ENCODE measurements around the gene PLXNB1.

The PLXNB1 gene

DNA sequence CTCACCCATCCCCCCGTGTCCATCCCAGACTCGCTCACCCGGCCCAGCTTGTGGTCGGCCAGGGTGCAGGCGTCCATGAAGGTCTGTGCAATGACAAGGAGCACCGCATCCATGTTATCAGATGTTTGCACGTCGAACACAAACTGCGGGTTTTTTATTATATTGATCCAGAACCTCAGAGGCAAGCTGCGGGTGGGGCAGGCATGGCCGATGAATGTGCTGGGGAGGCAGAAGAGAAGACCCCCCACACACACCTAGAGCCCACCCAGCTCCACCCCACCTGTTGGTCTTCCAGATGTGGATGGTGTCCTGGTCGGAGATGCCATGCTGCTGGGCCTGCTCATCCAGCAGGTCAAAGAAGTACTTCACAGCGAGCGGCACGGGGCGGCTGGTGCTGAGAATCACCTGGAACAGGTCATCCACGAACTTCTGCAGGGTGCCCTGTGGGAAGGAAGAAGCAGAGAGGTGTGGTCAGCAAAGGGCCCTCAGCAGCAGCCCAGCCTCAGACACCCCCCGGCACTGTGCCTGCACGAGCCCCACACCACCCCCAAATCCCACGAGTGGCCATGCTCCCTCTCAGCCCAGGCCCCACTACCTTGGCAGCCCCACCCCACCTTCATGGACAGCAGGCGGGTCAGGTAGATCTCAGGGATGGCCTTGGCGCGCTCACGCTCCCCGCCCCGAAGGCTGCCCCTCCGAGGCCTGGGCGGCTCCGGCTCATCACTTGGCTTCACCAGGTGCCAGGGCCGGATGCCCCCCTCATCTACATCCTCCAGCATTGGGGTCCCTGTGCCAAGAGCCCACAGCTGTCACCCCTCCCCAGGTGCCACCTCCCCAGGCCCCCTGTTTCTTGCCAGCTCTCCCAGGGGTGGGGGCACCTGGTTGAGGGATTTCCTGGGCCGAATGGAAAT, 20.3 kb downstream of the PLXNB1 start:
- Histone ChIP-seq H3K27me3 (ENCODE audit: insufficient read depth, low read length) (no peaks in the 10 kb centered on the region), H3K4me1 (ENCODE audit: insufficient read depth, low read length) (no peaks in the 10 kb centered on the region), H3K9ac (ENCODE audit: low read depth, low read length) (no peak overlapping the region), H3K9me3 (ENCODE audit: insufficient read depth, low read depth, low read length) (no peaks in the 10 kb centered on the region), H3K4me3 (ENCODE audit: low read length) (no peak overlapping the region), H3K36me3 (ENCODE audit: insufficient read depth, low read length) (peaks cover 98% of the 10 kb centered on the region), H3K27ac (ENCODE audit: low read depth, low read length) (no peak overlapping the region)
- 95% methylated on average over 31 of the region's 31 CpGs for WGBS

DNA sequence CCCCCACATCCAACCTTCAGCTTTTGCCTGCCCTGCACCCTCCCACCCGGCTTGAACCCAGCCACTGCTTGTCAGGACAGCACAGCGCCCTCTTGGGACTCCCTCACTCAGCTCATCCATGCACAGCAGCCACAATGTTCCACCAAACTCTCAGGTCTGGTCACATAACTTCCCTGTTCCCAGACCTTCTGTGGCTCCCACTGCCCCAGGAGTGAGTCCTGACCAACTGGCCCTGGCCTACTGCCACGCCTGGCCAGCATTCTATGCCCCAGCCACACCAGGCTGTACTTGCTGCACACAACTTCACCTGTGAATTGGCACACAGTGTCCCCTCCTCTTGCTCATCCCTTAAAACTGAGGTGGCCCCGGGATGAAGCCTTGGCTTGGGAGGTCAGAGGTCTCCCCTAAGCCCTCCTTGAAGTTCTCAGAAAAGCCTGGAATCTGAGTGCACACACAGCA, 21.0 kb downstream of the PLXNB1 start:
- no peaks in the 10 kb centered on the region for H3K4me1 ChIP-seq (ENCODE audit: insufficient read depth, low read length)
- H3K27ac ChIP-seq (ENCODE audit: low read depth, low read length) = no peak overlapping the region
- no peaks in the 10 kb centered on the region for H3K27me3 ChIP-seq (ENCODE audit: insufficient read depth, low read length)
- H3K4me3 ChIP-seq (ENCODE audit: low read length) = no peak overlapping the region
- peaks cover 98% of the 10 kb centered on the region for H3K36me3 ChIP-seq (ENCODE audit: insufficient read depth, low read length)
- no peaks in the 10 kb centered on the region for H3K9me3 ChIP-seq (ENCODE audit: insufficient read depth, low read depth, low read length)
- H3K9ac ChIP-seq (ENCODE audit: low read depth, low read length) = no peak overlapping the region
- 86% methylated on average over 4 of the region's 4 CpGs for WGBS

DNA sequence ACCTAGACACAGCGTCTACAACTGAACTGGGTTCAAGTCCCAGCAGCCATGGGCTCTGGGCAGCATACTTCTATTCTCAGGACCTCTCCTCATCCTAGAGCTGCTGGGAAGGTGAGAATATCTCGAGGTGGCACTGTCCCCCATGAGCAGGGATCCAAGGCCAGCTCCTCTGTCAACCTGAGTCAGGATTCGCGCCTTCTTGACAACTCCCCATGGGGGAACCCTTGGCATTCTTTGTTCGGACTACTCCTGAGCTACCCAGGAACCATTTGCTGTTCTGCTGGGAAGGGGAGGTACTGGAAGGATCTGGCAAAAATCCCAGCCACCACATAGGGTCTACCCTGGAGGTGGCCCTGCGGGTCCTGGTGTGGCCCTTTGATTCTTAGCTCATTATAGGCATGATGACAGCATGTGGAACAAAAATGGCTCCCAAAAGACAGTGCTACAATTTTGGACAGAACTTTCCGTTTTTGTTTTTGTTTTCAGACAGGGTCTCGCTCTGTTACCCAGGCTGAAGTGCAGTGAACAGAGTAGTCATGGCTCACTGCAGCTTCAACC, 22.3 kb downstream of the PLXNB1 start:
- no peaks in the 10 kb centered on the region for H3K9me3 ChIP-seq (ENCODE audit: insufficient read depth, low read depth, low read length)
- no peak overlapping the region for H3K4me3 ChIP-seq (ENCODE audit: low read length)
- no peak overlapping the region for H3K27ac ChIP-seq (ENCODE audit: low read depth, low read length)
- no peaks in the 10 kb centered on the region for H3K4me1 ChIP-seq (ENCODE audit: insufficient read depth, low read length)
- 93% methylated on average over 8 of the region's 8 CpGs for WGBS
- H3K36me3 ChIP-seq (ENCODE audit: insufficient read depth, low read length) = peaks cover 97% of the 10 kb centered on the region
- no peaks in the 10 kb centered on the region for H3K27me3 ChIP-seq (ENCODE audit: insufficient read depth, low read length)
- H3K9ac ChIP-seq (ENCODE audit: low read depth, low read length) = no peak overlapping the region

DNA sequence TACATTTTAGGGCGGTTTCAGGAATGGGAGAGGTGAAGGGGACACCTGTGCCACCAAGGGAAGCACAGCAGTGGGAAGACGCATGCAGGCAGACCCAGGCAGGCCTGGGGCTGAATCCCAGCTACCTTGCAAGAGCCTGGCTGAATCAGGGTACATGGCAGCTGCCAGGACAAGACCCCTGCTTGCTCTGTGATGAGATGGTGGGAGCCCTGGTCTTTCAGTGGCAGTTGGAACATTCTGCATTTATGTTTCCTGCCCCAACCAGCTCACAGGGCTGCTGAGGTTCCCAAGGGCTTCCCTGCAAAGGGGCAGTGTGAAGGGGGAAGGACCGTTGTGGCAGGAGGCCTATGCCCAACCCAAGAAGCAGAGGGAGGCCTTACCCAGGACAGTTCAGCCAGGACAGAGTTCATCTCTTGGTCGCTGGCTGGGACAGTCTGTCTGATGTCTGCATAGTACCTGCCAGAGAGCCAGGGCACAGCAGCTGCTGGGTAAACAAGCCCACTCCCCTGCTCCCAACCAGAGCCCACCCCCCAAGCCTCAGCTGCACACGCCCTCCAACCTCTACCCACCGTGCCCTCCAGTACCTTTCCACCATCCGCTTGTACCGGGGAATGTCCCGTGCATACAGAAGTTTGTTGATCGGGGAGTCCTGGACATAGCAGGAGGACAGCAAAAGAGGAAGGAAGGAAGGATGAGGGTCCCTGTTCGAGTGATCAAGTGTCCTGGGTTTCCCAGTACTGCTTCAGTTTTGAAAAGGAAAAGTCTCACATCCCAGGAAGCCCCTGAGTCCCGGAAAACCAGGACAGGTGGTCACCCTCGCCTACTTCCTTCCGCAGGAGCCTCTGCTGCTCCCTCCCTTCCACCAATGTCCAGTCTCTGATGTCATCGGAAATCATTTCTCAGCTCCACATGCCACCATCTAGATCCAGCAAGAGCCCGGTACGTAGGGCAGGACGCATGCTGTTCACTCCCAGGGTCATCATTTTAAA, 23.1 kb downstream of the PLXNB1 start:
- Histone ChIP-seq H3K4me1 (ENCODE audit: insufficient read depth, low read length) (no peaks in the 10 kb centered on the region), H3K36me3 (ENCODE audit: insufficient read depth, low read length) (peaks cover 91% of the 10 kb centered on the region), H3K4me3 (ENCODE audit: low read length) (no peak overlapping the region), H3K9me3 (ENCODE audit: insufficient read depth, low read depth, low read length) (no peaks in the 10 kb centered on the region), H3K27ac (ENCODE audit: low read depth, low read length) (no peak overlapping the region), H3K27me3 (ENCODE audit: insufficient read depth, low read length) (no peaks in the 10 kb centered on the region), H3K9ac (ENCODE audit: low read depth, low read length) (no peak overlapping the region)
- WGBS = 95% methylated on average over 18 of the region's 18 CpGs

DNA sequence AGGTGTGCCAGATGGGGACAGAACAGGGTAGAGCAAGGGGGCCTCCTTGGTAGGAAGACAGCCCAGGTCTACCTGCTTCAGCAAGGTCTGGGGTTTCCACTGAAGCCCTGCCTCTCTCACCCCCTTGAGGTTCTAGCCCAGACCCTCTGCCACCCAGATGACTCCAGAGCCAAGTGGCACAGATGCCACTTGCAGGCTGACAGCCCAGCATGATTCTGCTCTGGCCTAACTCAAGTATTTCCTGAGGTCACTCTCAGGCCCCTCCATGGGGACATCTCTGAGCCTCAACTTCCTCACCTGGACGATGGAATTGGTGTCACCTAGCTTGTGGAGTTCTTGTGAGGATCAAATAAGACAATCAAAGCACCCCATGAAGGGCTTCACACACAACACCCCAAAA, 23.9 kb downstream of the PLXNB1 start:
- no peak overlapping the region for H3K27ac ChIP-seq (ENCODE audit: low read depth, low read length)
- H3K9me3 ChIP-seq (ENCODE audit: insufficient read depth, low read depth, low read length) = no peaks in the 10 kb centered on the region
- H3K36me3 ChIP-seq (ENCODE audit: insufficient read depth, low read length) = peaks cover 83% of the 10 kb centered on the region
- H3K27me3 ChIP-seq (ENCODE audit: insufficient read depth, low read length) = no peaks in the 10 kb centered on the region
- H3K4me3 ChIP-seq (ENCODE audit: low read length) = no peak overlapping the region
- no peaks in the 10 kb centered on the region for H3K4me1 ChIP-seq (ENCODE audit: insufficient read depth, low read length)
- WGBS = 100% methylated on average over 1 of the region's 1 CpG
- no peak overlapping the region for H3K9ac ChIP-seq (ENCODE audit: low read depth, low read length)

DNA sequence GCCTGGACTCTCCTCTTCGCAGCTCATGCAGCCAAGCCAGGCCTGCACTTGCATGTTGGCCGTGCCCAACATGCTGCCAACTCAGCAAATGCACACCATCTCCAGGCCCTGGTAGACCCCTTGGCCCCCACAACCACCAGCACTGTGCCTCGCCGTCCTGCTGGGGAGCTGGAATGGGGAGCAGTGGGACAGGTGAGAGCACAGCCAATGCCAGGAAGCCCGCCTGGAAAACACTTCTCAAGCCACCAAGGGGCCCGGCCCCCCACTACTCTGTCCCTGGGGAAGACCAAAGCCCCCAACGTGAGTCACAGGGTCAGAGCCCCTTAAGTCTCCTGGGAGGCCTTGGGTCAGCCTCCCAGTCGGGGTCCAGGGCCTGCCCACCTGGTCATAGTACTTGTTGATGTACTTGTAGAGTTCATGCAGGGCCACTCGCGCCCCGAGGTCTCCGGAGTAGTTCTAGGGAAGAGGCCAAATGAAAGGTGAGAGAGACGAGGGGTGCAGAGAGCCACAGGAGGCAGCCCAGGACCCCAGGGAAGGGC, 24.5 kb downstream of the PLXNB1 start:
- Histone ChIP-seq H3K4me3 (ENCODE audit: low read length) (no peak overlapping the region), H3K9ac (ENCODE audit: low read depth, low read length) (no peak overlapping the region), H3K27me3 (ENCODE audit: insufficient read depth, low read length) (no peaks in the 10 kb centered on the region), H3K4me1 (ENCODE audit: insufficient read depth, low read length) (no peaks in the 10 kb centered on the region), H3K36me3 (ENCODE audit: insufficient read depth, low read length) (peaks cover 78% of the 10 kb centered on the region), H3K9me3 (ENCODE audit: insufficient read depth, low read depth, low read length) (no peaks in the 10 kb centered on the region), H3K27ac (ENCODE audit: low read depth, low read length) (no peak overlapping the region)
- 94% methylated on average over 13 of the region's 13 CpGs for WGBS

DNA sequence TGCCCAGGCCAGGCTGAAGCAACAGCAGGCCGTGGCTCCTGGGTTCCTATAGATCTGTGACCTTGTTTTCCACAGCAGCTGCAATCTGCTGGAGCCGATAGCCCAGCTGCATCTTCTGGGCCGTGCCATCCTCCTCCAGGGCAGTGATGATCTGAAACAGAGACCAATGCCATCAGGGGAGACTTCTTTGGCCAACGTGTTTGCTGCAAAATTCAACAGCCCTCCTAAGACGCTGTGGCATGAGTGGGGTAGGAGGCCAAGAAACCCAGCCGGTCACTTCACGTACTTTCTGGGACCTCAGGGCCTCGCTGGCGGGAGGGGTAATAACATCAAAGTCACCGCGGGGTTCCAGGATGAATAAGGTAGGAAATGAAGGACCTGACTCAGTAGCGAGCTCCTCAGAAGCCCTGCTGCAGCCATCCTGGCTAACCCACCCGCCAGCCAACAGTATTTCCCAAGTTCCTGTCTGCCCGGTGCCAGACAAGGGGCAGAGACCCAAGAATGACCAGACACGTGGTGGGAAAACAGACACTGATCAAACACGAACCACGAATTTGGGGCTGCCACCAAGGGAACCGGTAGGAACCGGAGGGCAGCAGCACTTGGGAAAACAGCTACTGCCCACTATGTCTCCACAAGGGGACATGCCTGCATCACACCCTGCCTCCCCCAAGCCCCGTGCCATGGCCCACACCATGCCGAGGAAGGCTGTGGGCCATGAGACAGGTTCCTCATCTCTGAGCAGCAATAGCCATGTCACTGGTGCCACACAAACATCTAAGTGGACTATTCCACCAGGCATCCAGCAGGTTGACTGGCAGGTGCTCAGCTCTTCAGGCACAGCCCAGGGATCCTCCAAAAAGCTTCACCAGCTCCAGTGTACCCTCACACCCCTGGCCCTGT, 25.2 kb downstream of the PLXNB1 start:
- Histone ChIP-seq H3K27ac (ENCODE audit: low read depth, low read length) (no peak overlapping the region), H3K4me1 (ENCODE audit: insufficient read depth, low read length) (no peaks in the 10 kb centered on the region), H3K4me3 (ENCODE audit: low read length) (no peak overlapping the region), H3K36me3 (ENCODE audit: insufficient read depth, low read length) (peaks cover 70% of the 10 kb centered on the region), H3K27me3 (ENCODE audit: insufficient read depth, low read length) (no peaks in the 10 kb centered on the region), H3K9ac (ENCODE audit: low read depth, low read length) (no peak overlapping the region), H3K9me3 (ENCODE audit: insufficient read depth, low read depth, low read length) (no peaks in the 10 kb centered on the region)
- 94% methylated on average over 21 of the region's 21 CpGs for WGBS

DNA sequence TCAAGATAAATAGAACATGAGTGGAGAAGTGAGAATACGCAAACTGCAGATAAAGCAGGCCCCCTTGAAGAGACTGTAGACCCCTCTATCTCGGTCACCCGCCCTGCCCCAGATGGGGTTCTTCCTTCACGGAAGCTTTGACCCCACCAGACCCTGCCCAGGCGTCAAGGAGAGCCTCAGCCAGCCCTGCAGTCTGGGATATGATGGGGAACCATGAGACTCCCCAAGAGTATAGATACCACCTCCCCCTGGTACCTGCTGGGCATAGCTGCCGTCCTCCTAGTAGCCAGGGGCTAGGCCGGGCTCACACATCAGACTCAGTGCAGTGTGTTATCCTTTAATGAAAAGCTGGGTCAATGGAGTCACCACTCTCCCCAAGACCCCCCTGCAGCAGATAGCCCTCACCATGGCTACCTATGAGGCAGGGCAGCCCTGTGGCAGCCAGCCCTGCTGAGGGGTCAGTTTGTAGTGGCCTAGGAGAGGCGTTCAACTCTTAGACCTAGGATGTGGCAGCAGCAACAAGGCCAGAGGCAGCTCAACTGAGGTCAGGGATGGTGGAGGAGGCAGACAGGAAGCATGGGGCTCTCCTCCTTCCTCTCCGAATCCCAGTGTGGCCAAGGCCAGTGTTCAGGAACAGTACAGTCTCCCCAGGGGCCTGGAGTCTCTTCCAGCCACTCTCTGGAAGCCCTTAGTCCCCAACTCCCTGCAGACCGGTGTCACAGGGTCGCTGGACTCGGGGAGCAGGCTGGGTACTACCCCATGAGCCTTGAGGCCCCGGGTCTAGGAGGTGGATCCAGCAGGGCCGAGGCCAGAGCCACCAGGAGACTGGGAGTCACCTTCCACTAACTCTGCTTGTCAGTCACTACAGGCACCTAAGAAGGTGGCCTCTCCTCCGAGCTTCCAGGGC, 26.1 kb downstream of the PLXNB1 start:
- Histone ChIP-seq H3K4me1 (ENCODE audit: insufficient read depth, low read length) (no peaks in the 10 kb centered on the region), H3K36me3 (ENCODE audit: insufficient read depth, low read length) (peaks cover 61% of the 10 kb centered on the region), H3K9ac (ENCODE audit: low read depth, low read length) (no peak overlapping the region), H3K27me3 (ENCODE audit: insufficient read depth, low read length) (no peaks in the 10 kb centered on the region), H3K4me3 (ENCODE audit: low read length) (no peak overlapping the region), H3K27ac (ENCODE audit: low read depth, low read length) (no peak overlapping the region), H3K9me3 (ENCODE audit: insufficient read depth, low read depth, low read length) (no peaks in the 10 kb centered on the region)
- 95% methylated on average over 15 of the region's 15 CpGs for WGBS

DNA sequence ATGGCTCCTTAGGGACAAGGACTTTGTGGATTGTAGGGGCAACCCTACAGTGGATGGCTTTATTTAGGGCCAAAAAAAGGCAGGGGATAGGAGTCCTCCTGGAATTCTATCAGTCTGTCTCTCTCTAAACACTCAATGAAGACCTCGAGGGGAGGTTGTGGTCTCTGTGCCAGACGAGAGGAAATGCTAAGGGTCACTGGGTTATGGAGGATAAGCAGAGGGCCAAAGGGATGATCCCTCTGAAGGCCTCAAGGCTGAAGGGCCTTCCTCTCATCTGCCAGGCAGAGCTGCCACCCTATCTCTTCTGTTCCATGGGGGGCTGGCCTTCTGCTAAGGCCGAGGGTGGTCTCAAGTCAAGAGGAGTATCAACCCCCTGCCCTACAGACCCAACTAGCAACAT, 27.0 kb downstream of the PLXNB1 start:
- Histone ChIP-seq H3K9me3 (ENCODE audit: insufficient read depth, low read depth, low read length) (no peaks in the 10 kb centered on the region), H3K4me3 (ENCODE audit: low read length) (no peak overlapping the region), H3K27ac (ENCODE audit: low read depth, low read length) (no peak overlapping the region), H3K4me1 (ENCODE audit: insufficient read depth, low read length) (no peaks in the 10 kb centered on the region), H3K27me3 (ENCODE audit: insufficient read depth, low read length) (no peaks in the 10 kb centered on the region), H3K9ac (ENCODE audit: low read depth, low read length) (no peak overlapping the region), H3K36me3 (ENCODE audit: insufficient read depth, low read length) (peaks cover 54% of the 10 kb centered on the region)
- WGBS = 91% methylated on average over 3 of the region's 3 CpGs
